Stimulated activated CD8-positive, alpha-beta memory T cell treated with anti-CD3 and anti-CD28 coated beads, Interleukin-7, amount 100 ng/mL, for 4 hours (primary cell): Measurements from ENCODE around the gene MED4.
A peak's percentile ranks its signal among the peaks of the same experiment; 100 is the strongest.

Experiments used
- DNase-seq, 2 donors: peaks; one replicate each; pipeline ENCODE4 v3.0.0-alpha.2; 2020; ENCODE audit warnings: low read depth in 2 of 2

MED4 gene, protein sequence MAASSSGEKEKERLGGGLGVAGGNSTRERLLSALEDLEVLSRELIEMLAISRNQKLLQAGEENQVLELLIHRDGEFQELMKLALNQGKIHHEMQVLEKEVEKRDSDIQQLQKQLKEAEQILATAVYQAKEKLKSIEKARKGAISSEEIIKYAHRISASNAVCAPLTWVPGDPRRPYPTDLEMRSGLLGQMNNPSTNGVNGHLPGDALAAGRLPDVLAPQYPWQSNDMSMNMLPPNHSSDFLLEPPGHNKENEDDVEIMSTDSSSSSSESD

DNA sequence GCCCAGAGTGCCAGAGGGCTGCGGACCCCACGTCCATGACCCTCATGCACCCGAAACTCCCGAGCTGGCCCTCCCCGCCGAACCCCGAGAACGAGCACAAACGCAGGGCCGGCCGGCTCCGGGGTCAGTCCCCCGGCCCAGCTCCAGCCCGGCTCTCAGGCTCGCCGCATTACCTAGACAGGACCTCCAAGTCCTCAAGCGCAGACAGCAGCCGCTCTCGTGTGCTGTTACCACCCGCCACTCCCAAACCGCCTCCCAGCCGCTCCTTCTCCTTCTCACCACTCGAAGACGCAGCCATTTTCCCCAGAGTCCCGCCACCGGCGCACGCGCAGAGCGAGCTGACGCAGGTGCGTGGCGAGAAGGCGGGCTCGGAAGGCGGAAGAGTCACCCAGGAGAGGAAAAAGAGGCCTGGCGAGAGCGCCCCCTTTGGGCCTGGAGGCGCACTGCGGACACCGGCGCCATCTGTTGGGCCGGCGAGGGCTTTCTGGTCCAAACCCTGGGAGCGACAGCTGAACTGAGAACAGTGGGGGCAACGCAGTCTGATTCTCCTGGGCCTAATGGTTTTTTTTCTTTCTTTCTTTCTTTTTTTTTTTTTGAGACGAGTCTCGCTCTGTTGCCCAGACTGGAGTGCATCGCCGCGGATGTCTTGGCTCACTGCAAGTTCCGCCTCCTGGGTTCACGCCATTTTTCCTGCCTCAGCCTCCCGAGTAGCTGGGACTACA is at the start of gene MED4:
Gene MED4 (minus strand): TSS at position 324 of the 722 bp plus-strand sequence. CDS start 26 bp downstream, at position 298.
- peak; percentile 92 to 94 for DNase-seq

DNA sequence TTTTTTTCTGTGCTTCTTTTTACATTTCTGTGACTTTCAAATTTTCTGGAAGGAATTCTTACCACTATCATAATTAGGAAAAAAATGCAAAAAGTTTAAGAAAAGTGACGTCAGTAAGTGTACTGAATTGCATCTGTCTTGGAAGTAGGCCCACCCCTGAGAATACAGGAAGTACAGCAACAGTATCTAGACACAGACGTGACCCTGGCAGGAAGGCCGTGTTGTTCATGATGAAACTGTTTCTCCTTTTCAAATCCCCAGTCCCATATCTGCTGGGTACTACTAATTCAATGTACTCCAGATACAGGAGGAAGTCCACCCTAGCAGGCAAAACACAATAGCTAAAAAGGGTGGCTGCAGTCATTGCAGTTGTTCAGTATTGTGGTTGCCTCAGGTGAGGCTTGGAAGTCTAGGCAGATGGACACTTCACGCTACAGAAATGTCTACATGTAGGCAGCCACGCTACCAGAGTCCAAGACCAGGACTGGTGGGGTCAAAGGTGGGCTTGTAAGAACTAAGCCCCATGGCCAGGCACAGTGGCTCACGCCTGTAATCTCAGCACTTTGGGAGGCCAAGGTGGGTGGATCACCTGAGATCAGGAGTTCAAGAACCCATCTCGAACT is 49.6 kb upstream of the MED4 start:
- no peak for DNase-seq

DNA sequence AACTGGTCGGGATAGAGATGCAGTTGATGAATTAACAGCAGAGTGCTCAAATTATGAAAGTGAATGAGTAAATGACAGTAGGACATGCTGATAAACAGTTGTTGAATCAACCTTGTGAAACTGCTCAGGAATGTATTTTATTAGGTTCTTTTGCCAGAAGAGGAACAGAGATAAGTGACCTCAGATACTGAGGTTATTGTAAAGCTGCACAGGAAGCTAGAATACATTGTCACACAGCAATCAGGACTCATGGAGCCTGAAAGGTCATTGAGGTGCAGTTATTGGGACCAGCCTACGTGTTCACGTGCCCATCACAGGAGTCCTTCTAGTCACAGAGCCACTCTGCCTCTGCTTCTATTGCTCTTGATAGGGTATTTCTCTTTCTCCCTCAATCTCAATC is 47.5 kb upstream of the MED4 start:
- no peak for DNase-seq

- no peak for DNase-seq
Measured at GRCh38 chr13:48138270-48138669, 43.4 kb upstream of the MED4 start.

- DNase-seq, result no peak
Measured at GRCh38 chr13:48132961-48133360, 38.1 kb upstream of the MED4 start.

DNA sequence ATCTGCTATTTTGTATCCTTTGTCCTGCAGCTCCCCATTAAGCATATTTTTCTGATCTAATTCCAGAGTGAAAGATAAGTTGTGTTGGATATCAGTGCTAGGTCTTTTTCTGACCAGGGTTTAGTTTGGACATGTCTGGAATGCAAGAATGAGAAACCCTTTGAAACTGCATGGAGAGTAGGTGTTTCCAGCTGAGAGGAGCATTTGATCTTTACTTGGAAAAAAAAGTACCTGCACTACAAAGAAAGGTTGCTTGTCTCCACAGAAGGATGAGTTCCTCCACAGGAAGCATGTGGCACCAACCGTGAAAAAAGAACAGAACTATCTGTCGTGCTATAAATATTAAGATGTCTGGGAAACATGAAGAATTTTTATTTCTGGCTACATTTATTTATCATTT is 36.6 kb upstream of the MED4 start:
- DNase-seq, result no peak

DNA sequence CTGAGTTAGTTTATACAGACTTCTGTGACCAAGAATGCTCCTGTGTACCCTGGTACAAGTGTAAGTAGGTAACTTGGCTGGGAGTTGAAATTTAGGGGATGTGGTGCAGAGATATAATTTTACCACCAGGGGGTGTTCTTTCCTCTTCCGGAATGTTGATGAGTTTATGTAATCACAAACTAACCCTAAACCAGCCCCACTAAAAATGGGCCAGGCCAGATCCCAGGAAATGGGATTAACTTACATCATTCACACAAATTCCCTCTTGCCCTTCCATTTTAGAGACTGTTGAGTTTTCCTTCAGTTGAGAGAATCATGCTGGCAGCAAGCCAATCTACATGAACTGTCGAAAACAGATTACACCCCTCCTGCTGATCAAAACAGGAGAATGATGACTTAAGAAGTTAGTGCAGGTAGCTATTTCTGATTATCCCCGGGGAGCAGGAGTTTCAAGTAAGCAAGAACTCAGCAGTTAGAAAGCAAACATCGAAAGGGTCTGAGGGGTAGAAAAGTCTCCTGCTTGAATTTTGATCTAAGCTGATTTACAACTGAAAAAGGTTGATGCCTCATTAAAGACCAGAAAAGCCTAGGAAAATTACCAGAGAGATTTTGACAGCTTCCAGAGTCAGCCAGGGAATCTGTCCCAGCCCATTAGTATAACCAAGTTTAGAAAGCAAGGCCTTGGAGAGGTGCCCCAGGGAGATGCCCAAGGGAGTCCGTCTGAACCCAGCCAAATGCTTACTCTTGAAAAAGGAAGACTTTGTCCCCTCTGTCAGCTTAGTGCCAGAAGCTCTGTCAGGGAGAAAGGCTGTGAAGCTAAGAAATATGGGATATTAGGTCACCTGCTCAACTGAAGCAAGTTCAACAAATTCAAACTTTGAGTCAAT is 32.3 kb upstream of the MED4 start:
- no peak for DNase-seq

- no peak for DNase-seq
Measured at GRCh38 chr13:48125794-48126228, 30.9 kb upstream of the MED4 start.

- DNase-seq, result no peak
Measured at GRCh38 chr13:48123812-48124211, 28.9 kb upstream of the MED4 start.

DNA sequence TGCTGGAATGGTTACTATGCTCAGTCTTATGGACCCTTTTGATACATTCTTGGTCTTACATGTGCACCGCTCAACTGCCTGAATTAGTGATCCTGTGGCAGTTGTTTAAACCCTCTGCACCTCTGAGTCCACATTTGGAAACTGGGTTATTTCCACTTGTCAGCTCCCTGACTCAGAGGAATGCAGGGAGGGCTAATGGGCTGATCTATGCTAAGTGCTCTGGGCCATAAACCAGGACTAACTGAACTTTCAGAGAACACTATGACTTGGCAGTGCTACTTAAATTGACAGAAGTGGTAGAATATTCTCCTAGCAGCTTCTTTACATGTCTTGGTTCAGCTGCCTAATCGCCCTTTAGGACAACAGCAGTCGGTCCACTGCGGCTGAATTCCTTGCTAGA is 26.8 kb upstream of the MED4 start:
- no peak for DNase-seq

DNA sequence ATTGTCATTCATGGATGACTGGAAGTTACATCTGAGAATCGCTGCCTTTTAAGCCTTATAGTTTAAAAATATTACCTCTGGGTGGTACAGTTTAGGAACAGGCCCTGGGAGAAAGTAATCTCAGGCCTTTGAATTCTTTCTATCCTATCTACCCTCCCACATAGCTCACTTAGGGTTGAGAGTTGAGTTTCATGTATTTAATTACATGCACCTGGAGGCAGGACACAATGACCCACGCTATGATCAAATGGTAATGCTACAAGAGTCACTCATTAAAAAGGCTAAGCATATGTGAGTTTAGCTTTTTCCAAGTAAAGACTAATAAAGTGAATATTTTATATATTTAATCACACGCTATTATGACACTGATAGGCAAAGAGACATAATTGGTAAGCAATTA is 25.3 kb upstream of the MED4 start:
- no peak for DNase-seq

GRCh38 chr13:48118030-48118429 is 23.1 kb upstream of the MED4 start:
- no peak for DNase-seq

DNA sequence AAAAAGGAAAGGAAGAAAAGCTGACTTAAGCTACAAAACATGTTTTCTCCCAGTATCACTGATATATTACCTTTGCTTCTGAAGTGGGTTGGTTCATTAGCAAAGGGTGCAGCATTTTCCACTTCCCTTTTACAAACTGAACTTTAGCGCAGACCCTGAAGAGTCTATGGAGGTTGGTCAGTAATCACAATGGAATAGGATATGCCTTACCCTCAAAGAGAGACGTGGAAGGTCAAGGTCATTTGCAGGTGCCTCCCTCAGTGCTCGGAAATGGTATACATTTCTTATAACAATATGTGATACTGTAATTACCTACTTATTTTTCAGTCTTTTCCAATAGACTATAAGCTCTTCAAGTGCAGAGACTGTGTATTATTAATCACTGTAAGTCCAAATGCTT is 21.9 kb upstream of the MED4 start:
- DNase-seq, result no peak

GRCh38 chr13:48113756-48114130 is 18.8 kb upstream of the MED4 start:
- DNase-seq, result no peak

DNA sequence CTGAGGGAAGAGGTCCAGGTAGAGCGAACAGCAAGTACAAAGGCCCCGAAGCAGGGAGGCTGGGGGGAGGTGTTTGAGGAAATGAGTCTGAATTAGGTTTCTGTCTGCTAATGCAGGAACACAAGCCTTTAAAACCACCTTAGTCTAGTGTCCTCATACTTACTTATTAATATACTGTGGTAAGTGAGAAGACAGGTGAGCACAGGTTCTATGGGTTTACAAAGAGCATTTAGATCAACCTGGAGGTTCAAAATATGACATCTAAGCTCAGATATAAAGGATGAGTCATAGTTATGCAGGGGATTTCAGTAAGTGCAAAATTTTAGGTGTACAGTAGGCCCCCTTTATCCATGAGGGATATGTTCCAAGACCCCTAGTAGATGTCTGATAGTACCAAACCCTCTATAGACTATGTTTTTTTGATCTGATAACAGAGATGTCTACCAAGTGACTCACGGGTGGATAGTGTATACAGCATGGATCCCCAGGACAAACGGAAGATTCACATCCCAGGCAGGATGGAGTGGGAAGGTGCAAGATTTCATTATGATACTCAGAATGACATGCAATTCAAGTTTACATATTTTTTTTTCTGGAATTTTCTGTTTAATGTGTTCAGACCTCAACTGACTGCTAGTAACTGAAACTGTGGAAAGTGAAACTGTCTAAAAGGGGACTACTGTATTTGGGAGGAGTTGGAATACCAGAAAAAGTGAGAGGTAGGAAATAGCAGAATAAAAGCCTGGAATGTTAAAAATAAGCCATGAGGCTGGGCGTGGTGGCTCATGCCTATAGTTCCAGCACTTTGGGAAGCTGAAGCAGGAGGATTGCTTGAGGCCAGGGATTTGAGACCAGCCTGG is 18.2 kb upstream of the MED4 start:
- DNase-seq, result no peak

GRCh38 chr13:48110931-48111721 is 16.2 kb upstream of the MED4 start:
- DNase-seq, result no peak

DNA sequence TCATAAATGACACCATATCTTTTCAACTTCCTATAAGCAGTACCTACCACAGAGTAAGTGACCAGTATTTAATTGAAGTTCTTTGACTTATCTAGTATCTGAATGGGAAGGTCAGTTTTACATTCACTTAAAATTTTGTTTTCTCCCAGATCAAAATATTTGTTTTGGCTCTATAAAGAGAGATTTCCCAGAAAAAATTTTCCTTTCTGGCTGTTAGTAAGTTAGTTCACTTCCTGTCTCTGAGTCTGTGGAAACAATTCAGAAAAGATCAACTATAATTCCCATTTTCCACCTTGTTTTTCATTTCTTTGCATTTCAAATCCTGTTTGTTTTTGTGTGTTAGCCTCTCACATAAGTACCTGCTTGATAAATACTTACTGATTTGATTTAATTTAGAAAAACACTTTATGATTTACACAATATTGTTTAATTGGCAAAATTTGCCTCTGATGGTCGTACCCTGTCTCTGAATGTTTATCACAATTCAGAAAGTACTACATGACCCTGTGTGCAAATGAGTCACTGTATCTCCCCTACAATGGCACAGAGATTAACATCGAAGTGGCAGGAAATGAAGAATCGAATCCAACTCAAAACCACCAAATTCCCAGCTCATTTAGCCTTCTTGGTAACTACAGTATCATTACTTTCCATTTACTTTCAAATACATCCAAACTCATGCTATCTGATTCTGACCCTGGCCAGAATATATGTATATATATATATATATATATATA is 15.4 kb upstream of the MED4 start:
- no peak for DNase-seq

DNA sequence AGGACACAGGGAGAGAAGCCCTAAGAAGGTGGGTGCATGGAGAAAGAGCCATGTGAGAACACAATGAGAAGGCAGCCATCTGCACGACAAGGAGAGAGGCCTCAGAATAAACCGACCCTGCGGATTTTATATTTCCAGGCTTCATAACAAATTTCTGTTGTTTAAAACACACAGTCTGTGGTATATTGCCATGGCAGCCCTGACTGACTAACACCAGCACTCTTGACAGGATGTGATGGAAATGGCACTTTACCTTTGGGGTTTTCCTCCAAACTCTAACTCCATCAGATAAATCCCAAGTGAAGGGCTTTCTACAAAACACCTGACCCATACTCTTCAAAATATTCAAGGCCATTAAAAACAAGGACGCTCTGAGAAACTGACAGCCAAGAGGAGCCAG is 13.2 kb upstream of the MED4 start:
- DNase-seq, result no peak

- DNase-seq, result no peak
Measured at GRCh38 chr13:48097793-48098192, 2.9 kb upstream of the MED4 start.

- no peak for DNase-seq
Measured at GRCh38 chr13:48096670-48097069, 1.8 kb upstream of the MED4 start.
